HepG2 (cell line): Measurements from ENCODE around the gene IFNA2. TPM values are rescaled to one million over a fixed set of nuclear protein-coding genes. Genes with fewer than 3 reads are reported as not detected.

Experiments used
- ATAC-seq: fragments of 200-7000 bp; cut with Tn5 transposase; 3 replicates; pipeline ENCODE4 v1.9.1; 2020; ENCODE audit warnings: mild to moderate bottlenecking, moderate library complexity
- BruUV-seq: library from RNA; stranded (reverse); fragments of 400-500 nt; replicated peaks from 2 replicates; lab custom pipeline; 2021; lab: Mats Ljungman, UMichigan
- CTCF ChIA-PET: fragments of 300-600 bp; formaldehyde crosslinking; extraction: SDS; loops from one replicate; lab custom pipeline; 2021; ENCODE audit warnings: low total read pairs, inconsistent platforms, low intra/inter-chr PET ratio; lab: Yijun Ruan, JAX
- POLR2A ChIA-PET: fragments of 350-600 bp; sonication (Branson Sonifier 250); formaldehyde crosslinking; loops from one replicate; lab custom pipeline; 2020; ENCODE audit warnings: antibody characterized with exemption, inconsistent platforms; lab: Yijun Ruan, JAX
- DNase-seq: peaks from one replicate; pipeline ENCODE4 v3.0.0-alpha.2; 2015; ENCODE audit warnings: low spot score
- FAIRE-seq: peaks from 3 replicates; lab custom pipeline; 2011; peaks lifted over from hg19 to GRCh38; lab: Jason Lieb, UNC
- H2AFZ ChIP-seq: one replicate; pipeline ENCODE4 v1.6.1; 2011; ENCODE audit warnings: low read length, inconsistent platforms
- H3K27ac ChIP-seq: fragments of 300-600 bp; 3 replicates; pipeline ENCODE4 v1.8.0; 2011; ENCODE audit warnings: mixed run types, mild to moderate bottlenecking, mixed read lengths, low read length, inconsistent platforms; ENCODE audit not compliant: insufficient read depth; ENCODE audit errors: extremely low read length
- H3K27me3 ChIP-seq, 2 experiments: fragments of 200-600 bp in 1 of 2; 2 replicates in 1 of 2; 3 replicates in 1 of 2; pipeline versions ENCODE4 v1.6.0 to v1.8.0; 2011; ENCODE audit warnings: low read length in 2 of 2, mild to moderate bottlenecking in 2 of 2, moderate library complexity in 2 of 2, inconsistent platforms in 1 of 2; ENCODE audit not compliant: insufficient read depth in 2 of 2, control insufficient read depth in 1 of 2
- H3K36me3 ChIP-seq, 2 experiments: fragments of 200-600 bp in 1 of 2; replicated peaks in 1 of 2; 2 replicates in 1 of 2; 3 replicates in 1 of 2; pipeline versions ENCODE4 v1.5.1 to v1.8.0; 2011; ENCODE audit warnings: low read length in 2 of 2, inconsistent platforms in 1 of 2; ENCODE audit not compliant: insufficient read depth in 2 of 2, control insufficient read depth in 1 of 2
- H3K4me1 ChIP-seq: 2 replicates; pipeline ENCODE4 v1.5.1; 2012; ENCODE audit warnings: low read length, inconsistent platforms; ENCODE audit not compliant: insufficient read depth
- H3K4me2 ChIP-seq: 2 replicates; pipeline ENCODE4 v1.6.0; 2011; ENCODE audit warnings: low read depth, low read length, inconsistent platforms
- H3K4me3 ChIP-seq, 3 experiments: fragments of 200-600 bp in 1 of 3; sonication (generic), shearing (Covaris generic) in 1 of 3; replicated peaks in 1 of 3; 2 replicates each; pipeline ENCODE4 v1.5.1; 2011 to 2016; ENCODE audit warnings: low read length in 3 of 3, inconsistent platforms in 2 of 3, low read depth in 2 of 3, mild to moderate bottlenecking in 2 of 3, control low read depth in 1 of 3, mixed read lengths in 1 of 3; ENCODE audit not compliant: insufficient read depth in 1 of 3
- H3K79me2 ChIP-seq: one replicate; pipeline ENCODE4 v1.6.1; 2011; ENCODE audit warnings: low read length, inconsistent platforms; ENCODE audit not compliant: insufficient read depth
- H3K9ac ChIP-seq: 2 replicates; pipeline ENCODE4 v1.6.0; 2011; ENCODE audit warnings: mild to moderate bottlenecking, low read depth, low read length, inconsistent platforms; ENCODE audit not compliant: insufficient read depth
- H3K9me3 ChIP-seq: 2 replicates; pipeline ENCODE4 v1.5.1; 2012; ENCODE audit warnings: mild to moderate bottlenecking, low read length
- H4K20me1 ChIP-seq: 2 replicates; pipeline ENCODE4 v1.6.0; 2011; ENCODE audit warnings: inconsistent platforms, mild to moderate bottlenecking, low read length, moderate library complexity; ENCODE audit not compliant: insufficient read depth
- KLF16 ChIP-seq, 2 experiments: sonication (generic) in 1 of 2; formaldehyde crosslinking in 1 of 2; IDR thresholded peaks; 2 replicates each; pipeline versions ENCODE4 v1.6.1 to v1.8.0; 2016 to 2023; ENCODE audit warnings: missing genetic modification reagents in 2 of 2, missing compliant biosample characterization in 1 of 2
- MLLT10 ChIP-seq: sonication (generic); formaldehyde crosslinking; IDR thresholded peaks from 2 replicates; pipeline ENCODE4 v1.4.0; 2020; ENCODE audit warnings: missing genetic modification reagents
- NBN ChIP-seq: fragments of 450-650 bp; conservative IDR thresholded peaks from 2 replicates; pipeline ENCODE4 v1.6.1; 2017
- in situ Hi-C: cut with HindIII; loops from 2 replicates; pipeline ENCODE4 v1.10.0; 2017; ENCODE audit warnings: low pct_unique_long_range_greater_than_20kb; ENCODE audit not compliant: extremely low pct_ligation_motif_present
- intact Hi-C: fragments of 100-400 bp; cut with micrococcal nuclease; formaldehyde crosslinking; loops from one replicate; pipeline ENCODE4 v1.10.0; 2022; ENCODE audit not compliant: unreplicated experiment
- polyA plus RNA-seq, 8 experiments: library from polyadenylated mRNA; depleted of rRNA in 3 of 8; stranded (reverse) in 7 of 8; unstranded in 1 of 8; fragments of >200 nt; fragmentation: Illumina TruSeq in 4 of 8; extraction: Trizol in 4 of 8; gene quantifications; 2 replicates each; pipeline versions ENCODE4 v1.2.1 to v1.2.3, GENCODE V29; 2011 to 2016; ENCODE audit warnings: low read depth in 4 of 8, missing spikeins in 1 of 8, mixed read lengths in 1 of 8; ENCODE audit not compliant: insufficient read depth in 1 of 8
- total RNA-seq, 5 experiments: library from RNA; depleted of rRNA; stranded (reverse); fragments of >200 nt; fragmentation: Illumina TruSeq; extraction: Trizol; gene quantifications; 2 replicates each; pipeline ENCODE4 v1.2.3, GENCODE V29; 2016; ENCODE audit warnings: low read depth in 1 of 5
- TF ChIP-seq, protein P1 (sequence below): sonication (generic); formaldehyde crosslinking; IDR thresholded peaks from 2 replicates; pipeline ENCODE4 v1.4.0; 2020; ENCODE audit warnings: mild to moderate bottlenecking, missing genetic modification reagents
- TF ChIP-seq, protein P2 (sequence below): sonication (generic); formaldehyde crosslinking; IDR thresholded peaks from 2 replicates; pipeline ENCODE4 v1.5.0; 2020; ENCODE audit warnings: mild to moderate bottlenecking, missing genetic modification reagents, moderate library complexity

Gene IFNA2
- total and polyA plus RNA-seq, 2 of the 13 experiments (the other 11 are each of a cell fraction or from before 2014, with no cell fraction given), result not detected

DNA sequence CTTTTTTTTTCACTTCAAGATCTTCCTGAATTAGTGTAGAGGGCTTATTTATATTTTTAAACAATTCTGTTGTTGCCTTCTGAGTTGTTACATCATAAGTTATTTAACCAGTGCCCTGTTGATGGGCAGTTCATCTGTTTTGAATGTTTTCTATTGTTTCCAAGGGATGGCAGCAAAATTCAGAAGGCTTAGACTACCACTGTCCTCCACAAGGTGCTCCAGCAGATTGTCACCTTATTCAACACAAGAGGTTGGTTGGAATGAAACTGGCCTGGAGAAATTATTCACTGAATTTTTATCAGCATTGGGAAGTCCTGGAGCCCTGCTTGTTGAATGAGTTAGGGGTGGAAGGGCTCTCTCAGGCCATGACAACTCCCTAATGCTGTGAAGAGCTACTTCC lies 48.7 kb downstream of the IFNA2 start:
- FAIRE-seq, result no peak
- Histone ChIP-seq H4K20me1 (no peaks in the 10 kb centered on the region; the same call in 1 of the 2 replicates), H3K36me3 (no peaks in the 10 kb centered on the region), H3K9ac (no peak overlapping the region), H3K4me1 (peaks cover 36% of the 10 kb centered on the region), H3K27ac (no peak overlapping the region), H3K4me2 (no peak overlapping the region)
- BruUV-seq, result no TSS peak
- in situ Hi-C loops, result loop anchor here (10.0 kb wide), 1 partner anchor 458 kb away; no protein-coding TSS in a partner anchor
- POLR2A ChIA-PET, result no interaction called here
- ATAC-seq, result peak; percentile 39
- TF ChIP-seq KLF16 (CRISPR knock-in tag; IDR thresholded peaks at IDR 0.05) (no peak), MLLT10 (no peak), NBN (no peak)
- TF ChIP-seq, protein P1, sequence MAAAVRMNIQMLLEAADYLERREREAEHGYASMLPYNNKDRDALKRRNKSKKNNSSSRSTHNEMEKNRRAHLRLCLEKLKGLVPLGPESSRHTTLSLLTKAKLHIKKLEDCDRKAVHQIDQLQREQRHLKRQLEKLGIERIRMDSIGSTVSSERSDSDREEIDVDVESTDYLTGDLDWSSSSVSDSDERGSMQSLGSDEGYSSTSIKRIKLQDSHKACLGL (CRISPR knock-in tag), result no peak
- TF ChIP-seq, protein P2, sequence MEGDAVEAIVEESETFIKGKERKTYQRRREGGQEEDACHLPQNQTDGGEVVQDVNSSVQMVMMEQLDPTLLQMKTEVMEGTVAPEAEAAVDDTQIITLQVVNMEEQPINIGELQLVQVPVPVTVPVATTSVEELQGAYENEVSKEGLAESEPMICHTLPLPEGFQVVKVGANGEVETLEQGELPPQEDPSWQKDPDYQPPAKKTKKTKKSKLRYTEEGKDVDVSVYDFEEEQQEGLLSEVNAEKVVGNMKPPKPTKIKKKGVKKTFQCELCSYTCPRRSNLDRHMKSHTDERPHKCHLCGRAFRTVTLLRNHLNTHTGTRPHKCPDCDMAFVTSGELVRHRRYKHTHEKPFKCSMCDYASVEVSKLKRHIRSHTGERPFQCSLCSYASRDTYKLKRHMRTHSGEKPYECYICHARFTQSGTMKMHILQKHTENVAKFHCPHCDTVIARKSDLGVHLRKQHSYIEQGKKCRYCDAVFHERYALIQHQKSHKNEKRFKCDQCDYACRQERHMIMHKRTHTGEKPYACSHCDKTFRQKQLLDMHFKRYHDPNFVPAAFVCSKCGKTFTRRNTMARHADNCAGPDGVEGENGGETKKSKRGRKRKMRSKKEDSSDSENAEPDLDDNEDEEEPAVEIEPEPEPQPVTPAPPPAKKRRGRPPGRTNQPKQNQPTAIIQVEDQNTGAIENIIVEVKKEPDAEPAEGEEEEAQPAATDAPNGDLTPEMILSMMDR, result 0 out of 2 replicates have a peak, but pooled peaks have one; percentile 8
- TF ChIP-seq, all 625 proteins: peak for 1
- DNase-seq, result peak; percentile 33
- H2AFZ ChIP-seq, result no peak overlapping the region
- H3K4me3 ChIP-seq, result no peak overlapping the region
- intact Hi-C loops, result loop anchor here (10.0 kb wide), 1 partner anchor 668 kb away; the partner anchor contains the start of gene CDKN2B
- CTCF ChIA-PET, result no interaction called here
- no peaks in the 10 kb centered on the region for H3K9me3 ChIP-seq
- H3K79me2 ChIP-seq, result peaks cover 32% of the 10 kb centered on the region
- H3K27me3 ChIP-seq, result no peaks in the 10 kb centered on the region; a peak in 1 of 5 replicates
